ENCODE measurements around the gene CDK4. TPM values are rescaled to one million over a fixed set of nuclear protein-coding genes. Genes with fewer than 3 reads are reported as not detected.

CDK4 gene
- total and polyA plus RNA-seq, 4 experiments from 2014 or later = 44.4 to 99.7 (median 66.7) TPM

DNA sequence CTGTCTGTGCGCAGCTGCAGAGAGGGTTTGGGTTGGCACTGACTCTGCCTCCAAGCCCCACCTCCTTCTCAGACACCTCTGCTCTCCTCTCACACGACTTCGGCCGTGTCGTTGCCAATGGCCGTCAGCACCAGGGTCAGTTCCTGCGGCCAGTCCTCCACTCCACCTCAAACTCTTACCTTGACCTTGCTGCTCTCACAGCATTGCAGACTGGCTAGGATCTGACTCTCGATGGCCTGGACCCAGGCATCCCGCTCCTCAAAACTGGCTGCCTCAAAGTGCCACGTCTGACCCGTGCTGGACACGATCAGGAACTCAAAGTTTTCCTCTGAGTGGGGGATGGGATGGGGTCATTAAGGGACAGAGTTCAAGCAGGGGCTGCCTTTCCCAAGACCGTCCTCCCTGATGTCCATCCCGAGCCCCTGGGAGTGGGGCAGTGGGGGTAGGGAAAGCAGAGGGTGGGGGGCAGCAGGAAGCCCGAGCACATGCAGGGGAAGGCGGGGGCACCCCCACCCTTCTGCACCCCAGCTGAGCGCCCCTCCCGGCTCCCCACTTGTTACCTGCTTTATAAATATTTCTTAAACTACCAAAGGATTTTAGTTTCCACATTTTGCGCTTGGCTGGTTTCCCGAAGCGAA, 24.2 kb downstream of the CDK4 start:
- peak in 1 of 5 donors; percentile 22 for DNase-seq
- Histone ChIP-seq H3K4me1 (ENCODE audit: insufficient read depth, low read length) (no peaks in the 10 kb centered on the region), H3K36me3 (ENCODE audit: insufficient read depth, low read length) (peaks cover 60% of the 10 kb centered on the region), H3K27ac (ENCODE audit: low read depth, low read length) (no peak overlapping the region), H3K27me3 (ENCODE audit: insufficient read depth, low read length) (no peaks in the 10 kb centered on the region), H3K4me3 (ENCODE audit: low read length in 2 of 2) (no peak overlapping the region), H3K9me3 (ENCODE audit: control insufficient read depth in 1 of 2, low read length in 2 of 2) (no peaks in the 10 kb centered on the region)
- peak overlapping the region in 1 of 7 donors; percentile 84 for H3K27ac Mint-ChIP-seq
- ChIA-PET CTCF (ENCODE audit: partially characterized antibody) (no interaction called here), POLR2A (ENCODE audit: partially characterized antibody) (interaction anchor here (3.1 kb wide), 1 partner anchor 14 kb away, joined by 16 read pairs; no protein-coding TSS in a partner anchor)
- peaks cover 13 to 28% (median 15%) of the 10 kb centered on the region in 4 donors for H3K4me1 Mint-ChIP-seq
- H3K27me3 Mint-ChIP-seq = no peaks in the 10 kb centered on the region
- no peaks in the 10 kb centered on the region for H3K9me3 Mint-ChIP-seq
- no peak overlapping the region for H3K4me3 Mint-ChIP-seq
- peaks cover 42 to 65% of the 10 kb centered on the region in 2 donors for H3K36me3 Mint-ChIP-seq
- intact Hi-C loops (cut with micrococcal nuclease) = no loop called here

DNA sequence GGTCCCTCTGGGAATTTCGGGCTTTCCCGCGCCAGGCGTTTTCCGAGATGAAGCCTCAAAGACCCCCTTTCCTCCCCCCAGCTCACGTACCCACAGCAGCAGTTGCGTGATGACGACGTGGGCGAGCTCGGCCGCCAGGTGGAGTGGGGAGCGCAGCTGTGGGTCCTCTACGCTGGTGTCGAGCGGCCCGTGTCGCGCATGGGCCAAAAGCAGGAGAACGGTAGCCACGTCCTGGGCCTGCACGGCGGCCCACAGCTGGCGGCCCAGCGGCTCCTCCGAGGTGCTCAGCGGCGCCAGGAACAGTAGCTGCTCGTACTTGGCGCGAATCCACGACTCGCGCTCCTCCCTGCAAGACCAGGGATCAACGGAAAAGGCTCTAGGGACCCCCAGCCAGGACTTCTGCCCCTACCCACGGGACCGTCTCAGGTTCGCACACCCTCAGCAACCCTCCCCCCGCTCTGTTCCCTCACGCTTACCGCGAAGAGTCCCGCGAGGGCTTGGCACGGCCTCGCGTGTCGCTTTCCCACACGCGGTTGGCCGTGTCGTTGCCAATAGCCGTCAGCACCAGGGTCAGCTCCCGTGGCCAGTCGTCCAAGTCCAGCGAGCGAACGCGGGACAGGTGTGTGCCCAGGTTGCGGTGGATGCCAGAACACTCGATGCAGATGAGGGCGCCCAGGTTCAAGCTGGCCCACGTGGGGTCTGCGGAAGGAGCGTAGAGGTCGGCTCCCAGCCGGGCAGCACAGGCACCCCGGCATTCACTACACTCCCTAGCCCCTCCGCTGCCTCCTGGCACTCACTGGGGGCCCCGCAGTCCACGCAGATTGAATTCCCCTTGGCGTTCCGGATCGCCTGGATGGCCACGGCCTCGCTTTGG, 25.0 kb downstream of the CDK4 start:
- ChIA-PET POLR2A (ENCODE audit: partially characterized antibody) (interaction anchor here (1.1 to 3.1 kb wide), 2 partner anchors 14 to 33 kb away, joined by 5 to 16 read pairs; partner anchors contain the start of gene OS9), CTCF (ENCODE audit: partially characterized antibody) (interaction anchor here (1.6 to 1.8 kb wide), 3 partner anchors 14 to 29 kb away, joined by 5 to 8 read pairs (median 8); partner anchors contain the start of gene TSPAN31)
- no peaks in the 10 kb centered on the region for H3K27me3 ChIP-seq (ENCODE audit: insufficient read depth, low read length)
- H3K4me3 Mint-ChIP-seq = no peak overlapping the region
- no peak for DNase-seq
- H3K27ac ChIP-seq (ENCODE audit: low read depth, low read length) = no peak overlapping the region
- peaks cover 16 to 31% (median 17%) of the 10 kb centered on the region in 4 donors for H3K4me1 Mint-ChIP-seq
- peaks cover 36 to 58% of the 10 kb centered on the region in 2 donors for H3K36me3 Mint-ChIP-seq
- H3K9me3 ChIP-seq (ENCODE audit: control insufficient read depth in 1 of 2, low read length in 2 of 2) = no peaks in the 10 kb centered on the region
- H3K27me3 Mint-ChIP-seq = no peaks in the 10 kb centered on the region
- no peaks in the 10 kb centered on the region for H3K9me3 Mint-ChIP-seq
- H3K27ac Mint-ChIP-seq = no peak overlapping the region
- intact Hi-C loops (cut with micrococcal nuclease) = no loop called here
- no peaks in the 10 kb centered on the region for H3K4me1 ChIP-seq (ENCODE audit: insufficient read depth, low read length)
- peaks cover 52% of the 10 kb centered on the region for H3K36me3 ChIP-seq (ENCODE audit: insufficient read depth, low read length)
- no peak overlapping the region for H3K4me3 ChIP-seq (ENCODE audit: low read length in 2 of 2)

DNA sequence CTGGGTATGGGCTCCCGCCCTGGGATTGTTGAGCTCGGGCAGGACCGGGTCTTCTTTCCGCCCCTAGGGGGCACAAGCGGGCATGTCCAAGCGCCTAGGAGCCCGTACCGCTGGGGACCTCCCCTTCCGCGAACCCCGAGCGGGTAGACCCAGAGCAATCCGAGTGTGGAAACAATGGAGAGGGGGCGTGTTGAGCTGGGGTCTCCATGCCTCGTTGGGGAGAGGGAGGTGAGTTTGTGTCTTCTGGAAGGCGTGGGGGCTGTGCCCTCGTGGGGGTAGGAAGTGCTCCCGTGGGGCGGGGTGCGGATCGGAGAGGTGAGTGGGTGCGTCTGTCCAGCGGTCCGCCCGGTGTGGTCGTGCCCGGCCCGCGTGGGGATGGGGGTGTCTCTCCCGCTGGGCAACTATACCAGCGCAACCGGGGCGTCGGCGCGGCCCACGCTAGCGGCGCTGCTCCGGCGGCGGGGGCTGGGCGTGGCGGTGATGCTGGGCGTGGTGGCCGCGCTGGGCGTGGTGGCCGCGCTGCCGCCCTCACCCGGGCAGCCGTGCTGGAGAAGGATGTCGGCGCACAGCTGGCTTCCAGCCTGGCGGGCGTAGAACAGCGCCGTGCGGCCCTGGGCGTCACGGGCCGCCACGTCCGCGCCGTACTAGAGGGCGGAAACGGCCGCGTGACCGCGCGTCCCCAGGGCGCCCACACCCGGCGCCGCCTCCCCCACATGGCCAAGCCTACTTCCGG, 25.8 kb downstream of the CDK4 start:
- intact Hi-C loops (cut with micrococcal nuclease) = no loop called here
- Mint-ChIP-seq H3K9me3 (no peaks in the 10 kb centered on the region), H3K27me3 (no peaks in the 10 kb centered on the region), H3K4me3 (peak overlapping the region in 3 of 8 donors; percentile 49 to 70 (median 52)), H3K36me3 (peaks cover 30 to 55% of the 10 kb centered on the region in 2 donors), H3K4me1 (peaks cover 17 to 33% (median 22%) of the 10 kb centered on the region in 4 donors), H3K27ac (peak overlapping the region in 3 of 7 donors; percentile 32 to 79 (median 59))
- peak in 2 of 5 donors; percentile 16 to 41 for DNase-seq
- Histone ChIP-seq H3K36me3 (ENCODE audit: insufficient read depth, low read length) (peaks cover 45% of the 10 kb centered on the region), H3K4me3 (ENCODE audit: low read length in 2 of 2) (no peak overlapping the region), H3K27me3 (ENCODE audit: insufficient read depth, low read length) (no peaks in the 10 kb centered on the region), H3K9me3 (ENCODE audit: control insufficient read depth in 1 of 2, low read length in 2 of 2) (no peaks in the 10 kb centered on the region), H3K4me1 (ENCODE audit: insufficient read depth, low read length) (no peaks in the 10 kb centered on the region), H3K27ac (ENCODE audit: low read depth, low read length) (no peak overlapping the region)
- CTCF ChIA-PET (ENCODE audit: partially characterized antibody) = interaction anchor here (1.6 to 1.8 kb wide), 3 partner anchors 15 to 30 kb away, joined by 5 to 8 read pairs (median 8); partner anchors contain the start of gene TSPAN31
- POLR2A ChIA-PET (ENCODE audit: partially characterized antibody) = interaction anchor here (1.1 to 1.2 kb wide), 3 partner anchors 14 to 32 kb away, joined by 3 to 11 read pairs (median 5); partner anchors contain the start of genes OS9 and TSPAN31

DNA sequence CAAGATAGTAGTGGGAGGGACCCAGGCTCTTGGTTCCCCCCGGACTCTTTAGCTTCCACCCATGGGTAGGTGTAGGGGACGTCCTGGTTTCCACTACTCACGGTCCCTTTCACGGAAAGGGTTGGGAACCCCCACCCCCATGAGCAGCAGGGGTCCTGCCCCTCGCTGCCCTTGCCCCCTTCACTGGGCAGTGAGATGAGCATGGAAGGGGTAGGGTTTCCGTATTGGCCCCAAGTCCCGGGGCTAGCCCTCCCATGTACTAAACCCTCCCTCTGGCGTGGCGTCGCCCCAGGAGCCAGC, 26.3 kb downstream of the CDK4 start:
- H3K4me3 Mint-ChIP-seq = no peak overlapping the region
- H3K9me3 ChIP-seq (ENCODE audit: control insufficient read depth in 1 of 2, low read length in 2 of 2) = no peaks in the 10 kb centered on the region
- H3K27ac ChIP-seq (ENCODE audit: low read depth, low read length) = no peak overlapping the region
- DNase-seq = no peak
- peaks cover 17 to 32% (median 22%) of the 10 kb centered on the region in 4 donors for H3K4me1 Mint-ChIP-seq
- H3K4me1 ChIP-seq (ENCODE audit: insufficient read depth, low read length) = no peaks in the 10 kb centered on the region
- peaks cover 45% of the 10 kb centered on the region for H3K36me3 ChIP-seq (ENCODE audit: insufficient read depth, low read length)
- H3K9me3 Mint-ChIP-seq = no peaks in the 10 kb centered on the region
- no peak overlapping the region for H3K4me3 ChIP-seq (ENCODE audit: low read length in 2 of 2)
- intact Hi-C loops (cut with micrococcal nuclease) = loop anchor here (1.0 kb wide), 1 partner anchor 16 kb away; no protein-coding TSS in a partner anchor
- H3K27me3 ChIP-seq (ENCODE audit: insufficient read depth, low read length) = no peaks in the 10 kb centered on the region
- CTCF ChIA-PET (ENCODE audit: partially characterized antibody) = interaction anchor here (1.6 to 1.8 kb wide), 3 partner anchors 15 to 31 kb away, joined by 5 to 8 read pairs (median 8); partner anchors contain the start of gene TSPAN31
- H3K36me3 Mint-ChIP-seq = peaks cover 25 to 53% of the 10 kb centered on the region in 2 donors
- POLR2A ChIA-PET (ENCODE audit: partially characterized antibody) = interaction anchor here (1.1 to 1.2 kb wide), 2 partner anchors 15 to 19 kb away, joined by 3 to 11 read pairs; partner anchors contain the start of gene TSPAN31
- H3K27ac Mint-ChIP-seq = peak overlapping the region in 2 of 7 donors; percentile 32 to 81
- no peaks in the 10 kb centered on the region for H3K27me3 Mint-ChIP-seq

DNA sequence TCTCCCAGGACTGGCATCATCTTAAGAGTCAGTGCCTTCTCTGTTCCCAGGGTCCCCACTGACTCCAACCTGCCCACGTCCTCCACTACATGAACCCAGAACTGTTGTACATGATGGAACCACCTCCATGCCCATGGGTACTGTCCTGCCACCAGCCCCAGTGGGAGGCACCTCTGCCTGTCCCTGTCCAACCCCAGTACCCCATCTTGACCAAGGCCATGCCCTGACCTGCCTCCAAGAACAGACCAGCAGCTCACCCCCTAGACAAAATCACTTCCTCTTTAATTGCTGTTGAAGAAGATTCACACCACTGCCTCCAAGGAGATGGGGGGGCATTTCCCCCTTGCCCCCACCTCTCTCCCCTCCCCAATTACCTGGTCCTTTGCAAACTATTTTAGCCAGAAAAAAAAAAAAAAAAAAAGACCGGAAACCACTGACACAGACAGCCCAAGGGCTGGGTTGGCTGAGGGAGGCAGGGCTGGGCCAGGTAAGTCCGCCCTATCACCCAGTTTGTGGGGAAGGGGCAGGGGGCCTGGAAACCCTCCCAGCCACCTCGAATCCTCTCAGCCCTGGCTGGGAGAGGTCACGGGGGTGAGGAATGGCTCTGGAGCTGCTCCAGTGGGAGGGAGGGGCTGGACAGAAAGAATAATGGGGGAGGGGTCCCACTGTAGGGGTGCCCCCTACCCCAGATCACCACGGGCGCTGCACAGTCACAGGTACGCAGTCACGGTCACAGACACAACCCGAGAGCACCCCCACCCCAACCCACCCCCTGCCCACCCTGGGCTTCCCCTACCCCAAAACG, 27.0 kb downstream of the CDK4 start:
- DNase-seq = peak in 1 of 5 donors; percentile 19
- Histone ChIP-seq H3K27me3 (ENCODE audit: insufficient read depth, low read length) (no peaks in the 10 kb centered on the region), H3K9me3 (ENCODE audit: control insufficient read depth in 1 of 2, low read length in 2 of 2) (no peaks in the 10 kb centered on the region), H3K36me3 (ENCODE audit: insufficient read depth, low read length) (peaks cover 45% of the 10 kb centered on the region), H3K4me3 (ENCODE audit: low read length in 2 of 2) (no peak overlapping the region), H3K4me1 (ENCODE audit: insufficient read depth, low read length) (no peaks in the 10 kb centered on the region), H3K27ac (ENCODE audit: low read depth, low read length) (no peak overlapping the region)
- Mint-ChIP-seq H3K9me3 (no peaks in the 10 kb centered on the region), H3K27ac (peak overlapping the region; percentile 52 to 92 (median 84)), H3K36me3 (peaks cover 22 to 47% of the 10 kb centered on the region in 2 donors), H3K4me1 (peaks cover 16 to 32% (median 22%) of the 10 kb centered on the region in 4 donors), H3K27me3 (no peaks in the 10 kb centered on the region), H3K4me3 (no peak overlapping the region)
- POLR2A ChIA-PET (ENCODE audit: partially characterized antibody) = interaction anchor here (0.9 to 4.4 kb wide), 7 partner anchors 11 to 31 kb away, joined by 3 to 32 read pairs (median 4); partner anchors contain the start of genes OS9 and TSPAN31
- CTCF ChIA-PET (ENCODE audit: partially characterized antibody) = interaction anchor here (0.7 to 3.2 kb wide), 4 partner anchors 14 to 20 kb away, joined by 3 to 10 read pairs (median 8); partner anchors contain the start of gene TSPAN31
- intact Hi-C loops (cut with micrococcal nuclease) = loop anchor here (1.0 kb wide), 1 partner anchor 17 kb away; no protein-coding TSS in a partner anchor

Data from CD4-positive, alpha-beta memory T cell (primary cell).